Thyroid gland (tissue), 4 donors: ENCODE data around the gene USP46. TPM values are rescaled to one million over a fixed set of nuclear protein-coding genes. Genes with fewer than 3 reads are reported as not detected.

Source experiments
- DNase-seq, 2 donors: peaks; one replicate each; pipeline ENCODE4 v3.0.0-alpha.2; 2019
- H3K27ac ChIP-seq, 3 donors: fragments of 200-600 bp; sonication (generic); 1 replicate in 2 of 3; 2 replicates in 1 of 3; pipeline ENCODE4 v1.5.1; 2016 to 2019; ENCODE audit warnings: mild to moderate bottlenecking in 1 of 3, moderate library complexity in 1 of 3
- H3K27me3 ChIP-seq: fragments of 200-600 bp; sonication (generic); one replicate; pipeline ENCODE4 v1.5.1; 2019
- H3K36me3 ChIP-seq, 2 donors: fragments of 200-600 bp; sonication (generic); one replicate each; pipeline ENCODE4 v1.5.1; 2016 to 2019
- H3K4me1 ChIP-seq, 2 donors: fragments of 200-600 bp; sonication (generic); one replicate each; pipeline ENCODE4 v1.5.1; 2017 to 2019
- H3K4me3 ChIP-seq, 3 donors: fragments of 200-600 bp; sonication (generic); replicated peaks in 1 of 3; 1 replicate in 2 of 3; 2 replicates in 1 of 3; pipeline ENCODE4 v1.5.1; 2016; ENCODE audit warnings: mild to moderate bottlenecking in 1 of 3
- H3K9me3 ChIP-seq: fragments of 200-600 bp; sonication (generic); one replicate; pipeline ENCODE4 v1.5.1; 2017
- CTCF ChIP-seq, 6 experiments: fragments of 200-600 bp in 3 of 6; fragments of 450-650 bp in 3 of 6; sonication (generic) in 3 of 6; IDR thresholded peaks; one replicate each; pipeline ENCODE4 v1.5.1; 2016 to 2019; ENCODE audit warnings: antibody characterized with exemption in 6 of 6, mild to moderate bottlenecking in 2 of 6, inconsistent platforms in 1 of 6, moderate library complexity in 1 of 6
- POLR2A ChIP-seq, 2 donors: fragments of 450-650 bp; IDR thresholded peaks; one replicate each; pipeline ENCODE4 v1.6.1; 2017; ENCODE audit warnings: antibody characterized with exemption in 2 of 2, mild to moderate bottlenecking in 2 of 2, moderate library complexity in 1 of 2
- WGBS, 2 donors: methylation state at CpG; one replicate each; pipeline ENCODE4 v1.1.5; 2017; 5-methylcytosine and 5-hydroxymethylcytosine counted together
- intact Hi-C: fragments of 100-400 bp; cut with DNase I; formaldehyde crosslinking; loops from one replicate; pipeline ENCODE4 v1.15.1; 2023
- total RNA-seq, 4 donors: library from RNA; depleted of rRNA; stranded (reverse); fragments of >200 nt; gene quantifications; one replicate each; pipeline ENCODE4 v1.2.3, GENCODE V29; 2016

The USP46 gene
- total RNA-seq, 4 donors from 2014 or later: 10.8 to 17.6 (median 14.2) TPM

GRCh38 chr4:52684896-52685295 lies 25.8 kb upstream of the USP46 start:
- intact Hi-C loops: no loop called here
- TF ChIP-seq POLR2A (IDR thresholded peaks at IDR 0.05): no peak
- TF ChIP-seq CTCF (IDR thresholded peaks at IDR 0.05): no peak
- H3K36me3 ChIP-seq: no peaks in the 10 kb centered on the region

DNA sequence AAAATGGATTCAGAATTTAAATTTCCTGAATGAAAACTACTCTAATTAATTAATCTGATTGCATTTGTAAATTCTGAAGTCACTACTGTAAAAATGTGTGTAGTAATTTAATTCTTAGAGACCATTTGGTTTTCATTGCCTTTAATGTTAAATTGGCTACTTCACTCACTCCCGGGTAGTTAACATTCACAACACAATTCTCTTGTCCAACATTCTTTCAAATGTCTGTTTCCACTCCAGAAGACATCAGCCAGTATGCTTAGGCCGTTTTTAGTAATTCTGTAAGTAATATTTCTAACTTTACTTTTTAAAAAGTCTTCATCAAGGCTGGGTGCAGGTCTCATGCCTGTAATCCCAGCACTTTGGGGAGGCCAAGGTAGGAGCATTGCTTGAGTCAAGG lies 21.3 kb upstream of the USP46 start:
- no peaks in the 10 kb centered on the region for H3K27me3 ChIP-seq
- no peaks in the 10 kb centered on the region for H3K4me1 ChIP-seq
- H3K36me3 ChIP-seq: no peaks in the 10 kb centered on the region
- no peak overlapping the region for H3K4me3 ChIP-seq
- no peak for DNase-seq
- no peak for TF ChIP-seq POLR2A (IDR thresholded peaks at IDR 0.05)
- no peak for TF ChIP-seq CTCF (IDR thresholded peaks at IDR 0.05)
- WGBS, 2 donors: 62 to 73% methylated on average over 2 of the region's 2 CpGs
- no peak overlapping the region for H3K27ac ChIP-seq
- intact Hi-C loops: no loop called here
- H3K9me3 ChIP-seq: no peaks in the 10 kb centered on the region

More at GRCh38 chr4:52684896-52685295, 25.8 kb upstream of the USP46 start:
- no peaks in the 10 kb centered on the region for H3K27me3 ChIP-seq
- H3K4me3 ChIP-seq: no peak overlapping the region
- 78 to 94% methylated on average over 1 of the region's 1 CpG for WGBS, 2 donors
- no peaks in the 10 kb centered on the region for H3K9me3 ChIP-seq
- no peaks in the 10 kb centered on the region for H3K4me1 ChIP-seq
- no peak for DNase-seq
- H3K27ac ChIP-seq: no peak overlapping the region

- Histone ChIP-seq H3K9me3 (no peaks in the 10 kb centered on the region), H3K27me3 (no peaks in the 10 kb centered on the region), H3K36me3 (no peaks in the 10 kb centered on the region), H3K4me1 (no peaks in the 10 kb centered on the region), H3K4me3 (no peak overlapping the region), H3K27ac (no peak overlapping the region)
- intact Hi-C loops: no loop called here
- TF ChIP-seq POLR2A (IDR thresholded peaks at IDR 0.05) (no peak), CTCF (IDR thresholded peaks at IDR 0.05) (no peak)
- DNase-seq: no peak
- WGBS, 2 donors: 95% methylated on average over 1 of the region's 1 CpG
Measured at GRCh38 chr4:52676536-52676935, 17.4 kb upstream of the USP46 start.

GRCh38 chr4:52675111-52675510 lies 16.0 kb upstream of the USP46 start:
- no peaks in the 10 kb centered on the region for H3K36me3 ChIP-seq
- 85 to 94% methylated on average over 3 of the region's 3 CpGs for WGBS, 2 donors
- no peaks in the 10 kb centered on the region for H3K27me3 ChIP-seq
- DNase-seq: no peak
- no peak overlapping the region for H3K27ac ChIP-seq
- H3K4me3 ChIP-seq: no peak overlapping the region
- TF ChIP-seq CTCF (IDR thresholded peaks at IDR 0.05): no peak
- TF ChIP-seq POLR2A (IDR thresholded peaks at IDR 0.05): no peak
- H3K4me1 ChIP-seq: no peaks in the 10 kb centered on the region
- intact Hi-C loops: no loop called here
- no peaks in the 10 kb centered on the region for H3K9me3 ChIP-seq

DNA sequence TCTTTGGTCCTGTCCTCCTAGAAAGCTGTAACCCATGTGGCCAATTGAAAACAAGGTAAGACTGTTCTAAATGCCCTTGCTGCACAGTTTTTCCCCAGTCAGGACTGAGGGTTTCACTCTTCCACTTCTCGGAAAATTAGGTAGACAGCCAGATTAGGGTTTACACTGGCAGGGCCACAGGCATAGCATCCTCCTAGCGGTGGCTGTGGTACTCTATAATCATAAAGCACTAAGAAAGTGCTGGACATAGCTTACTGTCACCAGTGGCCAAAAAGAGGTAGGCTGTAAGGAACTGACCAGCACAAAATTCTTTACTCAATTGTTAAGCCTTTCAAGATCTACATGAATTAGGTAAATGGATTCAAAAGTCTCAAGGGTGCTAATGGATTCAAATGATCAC lies 11.6 kb upstream of the USP46 start:
- H3K4me1 ChIP-seq: no peaks in the 10 kb centered on the region
- 81 to 83% methylated on average over 2 of the region's 2 CpGs for WGBS, 2 donors
- TF ChIP-seq POLR2A (IDR thresholded peaks at IDR 0.05): no peak
- TF ChIP-seq CTCF (IDR thresholded peaks at IDR 0.05): no peak

More for the DNA sequence above, 11.6 kb upstream of the USP46 start:
- intact Hi-C loops: no loop called here
- no peak overlapping the region for H3K4me3 ChIP-seq
- no peaks in the 10 kb centered on the region for H3K36me3 ChIP-seq
- H3K27me3 ChIP-seq: no peaks in the 10 kb centered on the region
- H3K27ac ChIP-seq: no peak overlapping the region
- H3K9me3 ChIP-seq: no peaks in the 10 kb centered on the region
- DNase-seq: no peak
